ENCODE results near the gene PTPRK.
"Not testable (repeated sequence)": the region's sequence is repeated elsewhere in the genome, so short reads cannot be mapped to it uniquely, and the experiment has no call there.

PTPRK gene

DNA sequence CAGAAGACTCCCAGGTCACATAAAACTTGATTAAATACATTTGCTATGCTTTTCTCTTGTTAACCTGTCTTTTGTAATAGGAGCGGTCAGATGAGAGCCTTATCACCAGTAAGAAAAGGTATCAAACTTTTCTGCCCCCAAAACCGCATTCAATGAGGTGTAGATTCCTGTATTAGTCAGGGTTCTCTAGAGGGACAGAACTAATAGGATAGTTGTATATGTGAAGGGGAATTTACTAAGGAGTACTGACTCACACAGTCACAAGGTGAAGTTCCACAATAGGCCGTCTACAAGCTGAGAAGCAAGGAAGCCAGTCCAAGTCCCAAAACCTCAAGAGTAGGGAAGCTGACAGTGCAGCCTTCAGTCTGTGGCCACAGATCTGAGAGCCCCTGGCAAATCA, 32.7 kb downstream of the PTPRK start:
- DNase-seq: no peak

DNA sequence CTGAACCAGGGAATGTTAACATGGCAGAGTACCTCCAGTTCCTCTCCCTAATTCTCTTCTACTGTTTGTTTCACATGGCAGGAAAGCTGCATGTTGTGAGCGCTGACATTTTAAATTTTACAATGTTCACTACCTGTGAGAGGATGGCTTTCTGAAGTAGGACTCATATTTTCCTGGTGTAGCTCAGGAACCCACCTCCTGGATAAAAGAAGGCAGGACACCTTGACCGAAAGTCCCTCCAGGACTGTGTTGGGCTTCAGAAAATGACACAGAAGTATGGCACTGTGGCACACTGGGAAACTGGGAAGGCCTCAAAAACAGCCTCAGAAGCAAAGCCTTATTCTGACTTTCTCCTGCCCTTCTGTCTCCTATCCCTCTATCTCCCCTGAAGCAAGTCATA, 33.3 kb downstream of the PTPRK start:
- DNase-seq: no peak

DNA sequence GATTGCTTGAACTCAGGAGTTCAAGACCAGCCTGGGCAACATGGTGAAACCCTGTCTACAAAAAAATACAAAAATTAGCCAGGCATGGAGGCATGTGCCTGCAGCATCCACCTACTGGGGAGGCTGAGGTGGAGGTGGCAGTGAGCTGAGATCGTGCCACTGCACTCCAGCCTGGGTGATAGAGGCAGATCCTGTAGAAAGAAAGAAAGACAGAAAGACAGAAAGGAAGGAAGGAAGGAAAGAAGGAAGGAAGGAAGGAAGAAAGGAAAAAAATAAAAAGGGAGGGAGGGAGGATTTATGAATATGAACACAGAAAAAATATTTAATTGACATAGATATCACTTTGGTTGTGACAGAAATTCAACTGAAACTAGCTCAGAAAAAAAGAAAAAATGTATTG, 33.8 kb downstream of the PTPRK start:
- not testable (repeated sequence) for DNase-seq

DNA sequence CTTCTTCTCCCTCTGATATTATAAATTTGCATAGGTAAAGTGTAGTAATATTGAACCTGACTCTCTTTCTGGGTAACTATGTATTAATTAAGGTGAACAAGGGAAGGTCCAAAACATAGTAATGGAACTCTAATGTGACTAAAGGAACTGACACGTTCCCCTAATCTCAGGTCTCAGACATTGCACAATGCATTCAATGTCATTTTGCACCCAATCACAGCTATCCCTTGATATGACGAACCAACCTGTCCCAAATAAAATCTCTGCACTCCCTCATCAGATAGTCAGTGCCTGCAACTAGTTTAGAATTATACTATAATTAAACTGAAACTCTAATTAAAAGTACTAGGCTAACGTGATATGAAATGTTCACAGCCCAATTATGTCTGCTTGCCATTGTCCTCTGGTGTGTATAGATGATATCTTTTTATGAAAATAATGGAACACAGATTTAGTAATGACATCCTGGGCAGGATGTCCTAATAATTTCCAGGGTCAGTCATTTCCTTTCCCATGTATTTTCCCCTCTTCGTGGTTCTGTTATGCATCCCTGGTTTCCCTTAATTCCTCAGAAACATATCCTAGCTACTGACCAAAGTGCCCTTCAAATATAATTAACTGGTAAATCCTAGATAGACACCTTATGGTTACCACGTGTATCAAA, 36.8 kb downstream of the PTPRK start:
- DNase-seq: peak; percentile 6 to 81

DNA sequence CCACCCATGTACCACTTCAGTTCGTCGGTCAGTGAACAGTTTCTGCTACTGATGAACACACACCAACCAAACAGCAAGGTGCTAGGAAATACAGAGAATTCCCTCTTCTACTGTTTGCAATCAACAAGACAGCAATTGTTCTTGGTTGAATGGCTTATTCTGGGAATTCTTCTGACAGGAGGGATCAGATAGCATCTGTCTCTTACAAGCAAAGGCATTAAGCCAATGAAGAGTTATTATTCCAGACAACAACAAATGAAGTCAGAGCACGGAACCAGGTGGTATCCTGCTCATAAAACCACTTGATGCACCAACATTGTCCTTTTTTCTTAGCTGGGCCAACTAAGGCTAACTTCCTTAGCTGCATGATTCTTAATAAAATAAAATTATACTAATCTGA, 37.8 kb downstream of the PTPRK start:
- DNase-seq: peak; percentile 69 to 92

DNA sequence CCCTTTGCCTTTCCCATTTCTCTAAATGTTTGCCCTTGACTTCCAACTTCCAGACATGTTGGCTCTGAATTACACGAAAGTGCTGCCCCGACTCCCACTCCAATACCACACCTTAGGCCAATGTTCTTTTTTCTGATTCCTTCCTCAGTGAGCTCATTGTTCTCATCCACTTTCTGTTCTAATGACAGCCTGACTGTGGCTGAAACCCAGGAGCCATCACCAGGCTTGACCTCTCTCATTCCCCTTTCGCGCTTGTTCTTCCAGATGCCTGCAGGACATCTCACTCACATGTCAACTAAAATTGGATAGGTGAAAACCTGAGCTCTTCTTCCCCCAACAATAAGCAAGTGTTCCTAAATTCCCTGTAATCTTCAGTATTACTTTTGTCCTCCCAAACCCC, 40.4 kb downstream of the PTPRK start:
- no peak for DNase-seq

DNA sequence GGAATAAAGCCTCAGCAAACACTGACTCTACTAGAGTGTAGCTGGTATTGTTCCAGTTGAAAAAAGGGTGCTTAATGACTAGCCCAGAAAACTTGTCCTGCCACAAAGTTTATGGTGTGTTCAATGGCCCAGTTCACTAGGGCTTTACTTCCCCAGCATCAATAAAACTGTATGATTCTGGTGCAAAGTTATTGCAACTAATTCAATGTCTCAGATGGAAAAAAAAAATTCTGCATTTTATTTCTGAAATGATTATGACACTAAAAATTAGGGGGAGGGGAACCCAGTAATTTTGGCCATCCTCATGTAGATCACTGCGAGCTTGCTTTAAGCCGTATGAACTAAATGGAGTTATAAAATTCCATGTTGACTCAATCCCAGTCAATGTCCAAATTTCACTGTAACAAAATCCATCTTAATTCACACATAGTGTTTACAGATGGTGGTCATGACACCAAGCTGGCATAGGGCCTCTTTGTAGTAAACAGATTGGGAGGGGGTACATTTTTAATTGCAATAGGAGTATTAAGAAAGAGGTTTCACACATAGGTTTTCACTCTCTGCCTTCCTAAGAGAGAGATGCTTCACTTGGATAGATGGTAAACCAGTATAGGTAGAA, 41.2 kb downstream of the PTPRK start:
- no peak for DNase-seq

DNA sequence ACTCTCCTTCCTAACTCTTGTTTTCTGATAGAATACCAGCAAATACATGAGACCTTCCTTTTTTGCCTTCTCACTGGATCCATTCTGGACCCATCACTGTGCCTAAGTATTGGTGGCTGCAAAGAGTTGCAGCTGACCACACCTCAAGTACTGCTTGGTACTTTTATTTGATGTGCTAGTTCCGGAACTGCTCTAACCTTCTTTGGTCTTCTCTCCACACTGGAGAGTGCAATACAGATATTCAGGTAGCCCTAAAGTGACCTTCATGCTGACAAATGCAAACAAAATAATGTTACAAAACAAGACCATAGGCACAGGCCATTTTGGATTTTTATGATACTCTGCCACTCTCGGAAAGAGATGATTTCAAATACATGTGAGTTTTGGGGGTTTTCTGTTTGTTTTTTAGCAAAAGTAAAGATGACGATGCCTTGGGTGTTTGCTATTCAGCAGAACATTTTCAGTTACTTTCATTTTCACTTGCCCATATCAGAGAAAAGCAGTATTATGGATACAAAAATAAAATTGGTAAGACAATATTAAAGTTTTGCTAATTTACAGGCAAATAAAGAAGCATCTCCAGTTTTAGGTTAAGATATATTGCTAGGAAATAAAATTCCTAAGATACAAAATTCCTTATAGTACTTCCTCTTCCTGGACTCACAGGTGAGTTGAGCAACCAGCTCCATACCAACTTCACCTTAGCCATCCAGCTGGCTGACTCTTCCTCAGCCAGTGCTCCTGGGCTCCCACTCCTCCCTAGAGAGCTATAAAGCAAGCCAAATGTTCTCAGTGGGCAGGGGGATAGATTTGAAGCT, 42.0 kb downstream of the PTPRK start:
- no peak for DNase-seq

DNA sequence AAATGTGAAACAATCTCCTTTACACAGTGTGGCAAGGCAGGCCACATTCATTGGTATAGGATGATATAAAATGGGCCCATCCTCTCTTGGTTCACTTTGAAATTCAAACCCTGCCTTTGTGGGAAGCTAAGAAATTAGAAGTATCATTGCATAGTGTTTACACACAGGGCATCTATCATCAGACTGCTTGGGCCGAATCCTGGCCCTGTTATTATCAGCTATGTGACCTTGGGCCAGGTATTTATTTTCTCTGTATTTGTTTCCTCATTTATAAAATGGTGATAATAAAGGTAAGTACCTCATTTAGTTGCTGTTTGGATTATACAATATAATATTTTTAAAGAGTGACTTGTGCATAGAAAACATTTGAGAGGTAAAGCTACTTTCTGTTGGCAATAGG, 45.5 kb downstream of the PTPRK start:
- no peak for DNase-seq

DNA sequence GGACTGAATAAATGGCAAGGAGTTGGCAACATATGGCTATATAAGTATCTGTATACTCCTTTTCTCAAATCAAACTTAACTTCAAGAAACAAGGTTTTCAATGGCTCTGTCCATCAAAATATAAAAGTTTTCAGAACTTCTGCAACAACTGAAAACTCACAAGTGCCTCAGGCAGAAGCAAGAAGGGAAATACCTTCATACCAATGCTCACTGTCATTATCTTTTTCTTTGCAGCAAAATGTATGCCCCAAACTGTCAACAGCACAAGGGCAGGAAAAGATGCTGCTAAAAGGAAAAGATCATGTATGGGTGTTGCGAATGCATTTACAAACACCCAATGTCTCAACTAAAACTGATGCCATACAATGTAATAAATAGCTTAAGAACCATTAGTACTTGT, 45.9 kb downstream of the PTPRK start:
- no peak for DNase-seq

DNA sequence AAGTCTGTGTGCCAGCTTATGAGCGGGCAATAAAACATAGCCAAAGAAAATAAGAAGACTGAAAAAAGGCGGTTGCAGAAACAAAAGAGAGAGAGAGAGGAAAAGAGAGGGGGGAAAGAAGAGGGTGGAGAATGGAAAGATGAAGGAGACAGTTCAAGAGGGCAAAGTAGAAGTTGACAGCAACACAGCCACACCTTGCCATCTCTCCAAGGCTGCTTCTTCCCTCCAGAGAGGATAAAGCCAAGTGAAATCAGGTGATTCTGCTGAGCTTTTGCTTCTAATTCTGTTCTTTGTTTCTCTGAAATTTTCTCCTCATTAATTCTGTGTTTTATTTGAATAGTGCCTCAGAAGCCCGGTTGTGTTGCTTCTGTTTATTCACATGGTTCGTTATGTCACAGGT, 48.5 kb downstream of the PTPRK start:
- no peak for DNase-seq

DNA sequence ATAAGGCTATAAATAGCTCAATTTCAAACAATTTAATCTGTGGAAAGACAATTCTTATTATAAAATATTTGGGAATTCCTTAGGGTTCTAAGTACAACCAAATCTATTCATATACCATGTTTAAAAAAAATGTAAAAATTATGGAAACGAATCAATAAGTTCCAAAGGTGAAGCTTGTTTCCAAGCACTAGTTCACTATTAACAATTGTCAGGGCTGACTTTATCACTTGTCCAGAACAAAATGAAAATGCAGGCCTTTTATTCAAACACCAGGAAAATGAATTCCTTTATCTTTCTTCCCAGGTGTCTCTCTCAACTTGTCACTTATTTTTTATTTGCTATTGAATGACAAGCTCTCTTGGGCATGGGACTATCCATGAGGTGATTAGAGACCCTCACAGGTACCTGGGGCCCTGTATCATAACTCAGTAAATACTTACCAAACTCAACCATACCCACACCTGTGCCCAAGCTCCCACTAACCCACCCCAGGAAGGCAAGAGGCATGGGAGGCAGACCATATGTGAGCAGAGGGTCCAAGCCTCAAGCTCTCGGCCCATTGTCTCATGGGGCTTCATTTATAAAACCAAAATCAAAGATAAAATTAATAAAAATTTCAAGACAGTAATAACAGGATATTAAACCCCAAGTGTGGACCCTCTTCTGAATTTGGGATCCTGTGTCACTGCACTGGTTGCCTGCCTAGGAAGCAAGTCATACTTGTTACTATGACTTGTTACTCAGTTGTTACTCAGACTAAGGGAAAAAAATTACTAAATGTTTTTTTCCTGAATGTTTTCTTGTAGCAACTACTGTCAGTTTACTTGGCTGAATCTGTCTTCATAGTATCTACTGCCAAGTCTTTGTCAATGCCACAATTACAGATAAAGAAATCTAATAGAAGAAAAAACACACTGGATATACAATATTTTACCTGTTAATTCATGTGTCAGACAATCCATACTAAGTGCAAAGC, 54.7 kb downstream of the PTPRK start:
- DNase-seq: no peak

DNA sequence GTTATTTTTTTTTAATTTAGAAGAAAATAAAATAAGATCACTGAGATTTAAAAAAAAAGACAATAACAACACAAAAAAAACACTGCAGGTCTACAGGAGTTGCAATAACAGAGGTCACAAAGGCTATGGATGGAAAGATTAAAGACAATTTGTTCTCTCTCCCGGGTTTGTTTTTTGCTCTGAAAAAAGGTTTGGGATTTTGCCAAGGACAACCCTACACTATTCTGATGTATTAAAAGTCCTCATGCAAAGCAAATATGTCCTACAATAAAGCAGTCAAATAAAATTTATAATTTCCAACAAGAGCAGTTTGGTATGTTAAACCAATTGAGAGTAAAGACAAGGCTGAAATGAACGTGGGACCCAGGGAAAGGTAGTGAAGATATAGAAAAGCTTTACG, 55.6 kb downstream of the PTPRK start:
- no peak for DNase-seq

DNA sequence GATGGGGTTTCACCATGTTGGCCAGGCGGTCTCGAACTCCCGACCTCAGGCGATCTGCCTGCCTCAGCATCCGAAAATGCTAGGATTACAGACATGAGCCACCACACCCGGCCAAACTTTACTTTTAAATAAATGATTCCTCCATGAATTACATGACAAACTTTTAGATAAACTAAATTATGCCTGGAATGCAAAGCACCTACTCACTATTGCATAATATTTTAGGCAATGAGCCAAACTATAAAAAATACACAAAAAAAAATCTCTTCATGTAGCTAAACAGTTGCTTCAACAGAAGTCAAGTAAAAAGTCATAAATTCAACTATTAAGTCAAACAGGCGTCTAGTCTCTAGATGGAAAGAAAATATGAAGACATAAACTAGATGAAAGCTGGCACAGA, 56.5 kb downstream of the PTPRK start:
- no peak for DNase-seq

DNA sequence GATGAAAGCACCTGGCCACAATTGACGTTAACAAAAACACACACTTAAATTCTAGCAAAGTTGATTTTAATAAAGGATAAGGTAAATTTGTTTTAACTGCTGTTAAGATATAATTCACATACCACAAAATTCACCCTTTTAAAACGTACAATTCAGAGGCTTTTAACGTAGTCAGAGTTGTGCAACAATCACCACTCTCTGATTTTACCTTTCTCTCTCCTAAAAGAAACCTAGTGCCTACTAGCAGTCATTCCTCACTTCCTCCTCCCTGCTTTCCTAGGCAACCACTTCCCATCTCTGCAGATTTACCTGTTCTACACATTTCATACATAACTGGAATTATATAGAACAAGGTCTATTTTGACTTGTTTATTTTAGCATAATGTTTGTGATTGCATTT, 58.9 kb downstream of the PTPRK start:
- no peak for DNase-seq

DNA sequence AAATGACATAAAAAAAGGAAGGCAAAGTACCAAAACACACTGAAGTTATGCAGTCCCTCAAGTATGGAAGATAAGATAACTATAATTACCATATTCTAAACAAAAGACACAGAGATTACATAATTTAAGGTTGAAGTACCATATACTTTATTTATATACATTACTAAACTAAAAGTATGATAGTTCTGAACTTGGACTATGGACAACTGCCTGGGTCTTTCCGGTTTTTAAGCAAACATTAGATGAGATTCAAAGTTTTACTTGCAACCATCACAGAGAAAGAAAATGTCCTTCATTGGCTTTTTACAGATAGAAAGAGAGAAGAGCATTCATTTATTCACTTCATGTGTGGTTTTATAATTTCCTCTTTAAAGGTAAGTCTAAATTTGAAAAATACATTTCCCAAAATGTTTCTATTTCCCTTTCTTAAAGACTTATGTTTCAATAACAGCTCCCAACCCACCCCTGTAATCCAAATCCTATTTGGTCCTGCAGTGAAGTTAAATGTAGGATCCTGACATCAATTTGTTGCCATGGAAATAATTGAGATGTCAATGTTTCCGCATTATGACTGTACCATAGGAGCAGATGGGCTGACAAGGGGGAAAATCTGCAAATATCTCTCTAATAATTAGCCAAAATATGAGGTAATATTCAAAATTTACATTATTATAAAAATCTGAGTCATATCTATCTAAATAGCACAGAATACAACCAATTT, 63.7 kb downstream of the PTPRK start:
- DNase-seq: peak in 1 of 2 experiments; percentile 55

DNA sequence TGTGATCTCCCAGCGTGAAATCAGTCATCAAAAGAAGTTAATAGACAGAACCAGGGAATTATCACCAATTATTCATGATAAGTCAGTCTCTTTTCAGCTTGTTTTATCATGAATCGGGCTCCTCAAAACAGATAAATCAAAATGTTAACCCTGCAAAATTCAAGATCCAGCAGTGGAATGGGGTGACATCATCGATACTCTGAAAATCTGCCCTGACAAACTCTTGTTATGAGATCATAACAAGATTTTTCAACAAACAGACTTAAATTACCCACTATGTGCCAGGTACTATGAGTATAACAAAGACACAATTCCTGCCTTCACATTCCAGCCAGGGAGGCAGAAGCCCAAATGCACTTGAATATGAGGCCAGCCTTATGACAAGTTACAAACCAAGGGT, 64.4 kb downstream of the PTPRK start:
- no peak for DNase-seq

DNA sequence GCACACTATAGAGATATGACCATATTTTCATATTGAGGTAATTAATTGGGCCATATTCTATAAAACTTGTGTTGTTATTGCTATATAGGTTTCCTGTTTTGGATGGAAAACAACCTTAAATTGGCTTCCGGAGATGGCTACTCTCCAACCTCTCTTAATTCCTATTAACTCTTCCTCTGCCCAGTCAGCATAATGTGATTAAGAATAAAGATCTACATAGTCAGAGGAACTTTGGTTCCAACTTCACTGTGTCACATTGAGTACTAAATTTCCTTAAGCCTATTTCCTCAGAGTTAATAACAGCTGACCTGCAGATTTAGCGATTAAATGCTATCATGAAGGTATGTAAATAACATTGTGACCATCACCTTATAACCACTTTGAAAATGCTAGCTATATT, 67.7 kb downstream of the PTPRK start:
- no peak for DNase-seq

DNA sequence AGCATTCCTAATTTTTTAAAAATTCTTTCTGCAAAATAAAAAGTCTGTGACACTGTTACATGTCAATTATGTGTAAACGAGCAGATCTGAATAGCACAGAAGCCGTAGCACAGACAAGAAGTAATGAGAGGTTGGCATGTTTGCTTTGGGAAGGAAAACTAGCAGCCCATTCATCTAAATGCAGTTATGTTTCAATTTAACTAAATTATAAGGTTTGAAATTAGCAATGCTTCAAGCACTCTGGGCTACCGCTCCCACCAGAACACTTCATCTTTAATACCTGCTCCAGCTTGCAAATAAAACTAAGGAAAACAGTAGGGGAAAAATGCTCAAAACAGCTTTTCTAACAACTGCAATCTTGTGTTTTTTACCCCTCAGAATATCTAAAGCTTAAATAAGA, 73.9 kb downstream of the PTPRK start:
- no peak for DNase-seq

DNA sequence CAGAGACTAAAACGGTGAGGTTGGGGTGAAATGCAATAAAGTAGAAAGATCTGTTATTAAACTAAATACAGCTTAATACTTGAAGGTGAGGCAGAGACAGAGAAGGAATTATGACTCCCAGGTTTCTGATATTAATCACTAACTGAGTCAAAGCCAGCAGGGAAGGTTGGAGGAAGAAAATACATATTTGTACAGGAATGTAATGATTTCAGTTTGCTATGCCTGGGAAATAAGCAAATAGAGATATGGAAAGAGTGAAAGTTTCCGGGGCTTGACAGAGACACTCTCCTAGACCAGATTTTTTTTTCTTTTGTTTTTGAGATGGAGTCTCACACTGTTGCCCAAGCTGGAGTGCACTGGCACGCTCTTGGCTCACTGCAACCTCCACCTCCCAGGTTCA, 76.8 kb downstream of the PTPRK start:
- no peak for DNase-seq

DNA sequence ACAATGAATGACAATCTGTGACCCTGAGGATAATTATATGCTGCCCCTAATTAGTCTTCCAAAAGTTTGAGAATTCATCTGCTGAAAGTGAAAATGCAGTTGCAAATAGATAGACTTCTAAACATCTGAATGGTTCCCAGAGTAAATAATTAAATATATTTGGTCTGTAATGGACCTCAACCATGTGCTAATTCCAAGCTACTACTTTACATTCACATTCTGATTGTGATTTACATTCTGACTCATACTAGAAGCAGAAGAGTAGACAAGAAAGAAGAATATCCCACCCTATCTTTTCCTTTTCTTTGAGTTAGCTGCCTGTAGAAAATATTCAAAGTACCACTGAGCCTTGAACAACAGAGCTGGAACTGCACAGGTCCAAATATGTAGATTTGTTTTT, 80.8 kb downstream of the PTPRK start:
- DNase-seq: no peak

DNA sequence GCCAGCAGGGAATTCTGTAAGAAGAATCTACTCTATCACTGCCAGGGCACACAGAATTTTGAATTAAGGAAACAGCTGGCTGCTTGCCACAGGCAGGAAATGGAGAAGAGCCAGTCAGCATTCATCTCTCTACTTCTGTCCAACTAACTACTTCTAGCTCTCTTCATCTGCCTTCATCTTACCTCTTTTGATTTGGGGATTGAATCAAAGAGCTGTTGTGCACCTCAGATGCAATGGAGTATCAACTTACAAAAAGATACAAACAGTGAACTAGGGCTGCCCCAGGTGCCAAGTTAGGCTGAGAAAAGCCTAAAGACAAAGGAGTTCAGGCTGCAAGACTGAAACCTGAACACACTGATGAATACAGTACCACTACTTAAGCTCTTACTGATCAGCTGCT, 82.0 kb downstream of the PTPRK start:
- peak; percentile 31 to 85 for DNase-seq

Measured in NCI-H524 (cell line).